ENCODE results near the gene LRP10. TPM values are rescaled to one million over a fixed set of nuclear protein-coding genes. Genes with fewer than 3 reads are reported as not detected.
"Not testable (repeated sequence)": the region's sequence is repeated elsewhere in the genome, so short reads cannot be mapped to it uniquely, and the experiment has no call there.

LRP10 gene
- total RNA-seq, 1 donor from 2014 or later = 0.92 TPM

GRCh38 chr14:22824711-22825359, 46.7 kb upstream of the LRP10 start:
- H3K9ac ChIP-seq = no peak overlapping the region

DNA sequence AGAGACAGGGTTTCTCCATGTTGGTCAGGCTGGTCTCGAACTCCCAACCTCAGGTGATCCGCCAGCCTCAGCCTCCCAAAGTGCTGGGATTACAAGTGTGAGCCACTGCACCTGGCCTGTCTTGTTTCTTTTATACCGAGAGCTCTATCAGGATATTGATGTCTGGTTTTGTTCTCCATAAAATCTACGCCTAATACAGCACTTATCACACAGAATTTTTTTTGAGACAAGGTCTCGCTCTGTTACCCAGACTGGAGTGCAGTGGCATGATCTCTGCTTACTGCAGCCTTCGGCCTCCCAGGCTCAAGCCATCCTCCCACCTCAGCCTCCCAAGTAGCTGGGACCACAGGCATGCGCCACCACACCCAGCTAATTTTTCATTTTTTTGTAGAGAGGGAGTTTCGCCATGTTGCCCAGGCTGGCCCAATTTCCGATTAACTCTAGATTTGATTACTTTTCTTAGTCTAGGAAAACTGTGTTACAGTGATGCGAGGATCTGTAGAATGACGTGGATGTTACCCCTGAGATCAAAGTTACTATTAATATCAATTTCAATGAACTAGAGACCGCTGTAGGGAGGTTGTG, 42.4 kb upstream of the LRP10 start:
- not testable (repeated sequence) for H3K36me3 ChIP-seq; H3K27ac ChIP-seq; H4K20me1 ChIP-seq (ENCODE audit: low read depth); H3K27me3 ChIP-seq; H3K4me1 ChIP-seq; H3K9ac ChIP-seq; H3K9me3 ChIP-seq (ENCODE audit: low read depth); DNase-seq (ENCODE audit: low spot score); H3K9me3 Mint-ChIP-seq; H3F3A ChIP-seq (ENCODE audit: low read depth); H3K27me3 Mint-ChIP-seq (ENCODE audit: insufficient read depth, low read depth)
- peak overlapping the region; percentile 97 for H3K27ac Mint-ChIP-seq
- peak overlapping the region; percentile 86 for H3K4me2 ChIP-seq
- H3K4me3 Mint-ChIP-seq = peak overlapping the region; percentile 91
- peaks cover 26% of the 10 kb centered on the region for H3K4me1 Mint-ChIP-seq
- H3K4me3 ChIP-seq = peak overlapping the region; percentile 87
- H3K36me3 Mint-ChIP-seq = peaks cover 11% of the 10 kb centered on the region
- peak overlapping the region; percentile 95 for H2AFZ ChIP-seq (replicated peaks)
- H3K79me2 ChIP-seq (ENCODE audit: low read depth) = peaks cover 20% of the 10 kb centered on the region

More at GRCh38 chr14:22824711-22825359, 46.7 kb upstream of the LRP10 start:
- Histone ChIP-seq H3K4me2 (no peak overlapping the region), H3K9me3 (ENCODE audit: low read depth) (no peaks in the 10 kb centered on the region), H3K4me1 (peaks cover 6% of the 10 kb centered on the region), H3K27me3 (peaks cover 45% of the 10 kb centered on the region), H3F3A (ENCODE audit: low read depth) (peaks cover 30% of the 10 kb centered on the region), H2AFZ (replicated peaks) (peak overlapping the region; percentile 69), H3K27ac (no peak overlapping the region), H3K79me2 (ENCODE audit: low read depth) (peaks cover 1% of the 10 kb centered on the region), H3K4me3 (no peak overlapping the region), H4K20me1 (ENCODE audit: low read depth) (no peaks in the 10 kb centered on the region), H3K36me3 (no peaks in the 10 kb centered on the region)
- no peaks in the 10 kb centered on the region for H3K36me3 Mint-ChIP-seq
- DNase-seq (ENCODE audit: low spot score) = no peak
- H3K4me1 Mint-ChIP-seq = peaks cover 40% of the 10 kb centered on the region
- H3K4me3 Mint-ChIP-seq = peak overlapping the region; percentile 9
- TF ChIP-seq EZH2phosphoT487 (IDR thresholded peaks at IDR 0.05) (no peak), EZH2 (IDR thresholded peaks at IDR 0.05) (no peak)
- TF ChIP-seq, protein P1, sequence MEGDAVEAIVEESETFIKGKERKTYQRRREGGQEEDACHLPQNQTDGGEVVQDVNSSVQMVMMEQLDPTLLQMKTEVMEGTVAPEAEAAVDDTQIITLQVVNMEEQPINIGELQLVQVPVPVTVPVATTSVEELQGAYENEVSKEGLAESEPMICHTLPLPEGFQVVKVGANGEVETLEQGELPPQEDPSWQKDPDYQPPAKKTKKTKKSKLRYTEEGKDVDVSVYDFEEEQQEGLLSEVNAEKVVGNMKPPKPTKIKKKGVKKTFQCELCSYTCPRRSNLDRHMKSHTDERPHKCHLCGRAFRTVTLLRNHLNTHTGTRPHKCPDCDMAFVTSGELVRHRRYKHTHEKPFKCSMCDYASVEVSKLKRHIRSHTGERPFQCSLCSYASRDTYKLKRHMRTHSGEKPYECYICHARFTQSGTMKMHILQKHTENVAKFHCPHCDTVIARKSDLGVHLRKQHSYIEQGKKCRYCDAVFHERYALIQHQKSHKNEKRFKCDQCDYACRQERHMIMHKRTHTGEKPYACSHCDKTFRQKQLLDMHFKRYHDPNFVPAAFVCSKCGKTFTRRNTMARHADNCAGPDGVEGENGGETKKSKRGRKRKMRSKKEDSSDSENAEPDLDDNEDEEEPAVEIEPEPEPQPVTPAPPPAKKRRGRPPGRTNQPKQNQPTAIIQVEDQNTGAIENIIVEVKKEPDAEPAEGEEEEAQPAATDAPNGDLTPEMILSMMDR (IDR thresholded peaks at IDR 0.05) = no peak
- no peaks in the 10 kb centered on the region for H3K9me3 Mint-ChIP-seq
- no peak overlapping the region for H3K27ac Mint-ChIP-seq
- peaks cover 15% of the 10 kb centered on the region for H3K27me3 Mint-ChIP-seq (ENCODE audit: insufficient read depth, low read depth)

DNA sequence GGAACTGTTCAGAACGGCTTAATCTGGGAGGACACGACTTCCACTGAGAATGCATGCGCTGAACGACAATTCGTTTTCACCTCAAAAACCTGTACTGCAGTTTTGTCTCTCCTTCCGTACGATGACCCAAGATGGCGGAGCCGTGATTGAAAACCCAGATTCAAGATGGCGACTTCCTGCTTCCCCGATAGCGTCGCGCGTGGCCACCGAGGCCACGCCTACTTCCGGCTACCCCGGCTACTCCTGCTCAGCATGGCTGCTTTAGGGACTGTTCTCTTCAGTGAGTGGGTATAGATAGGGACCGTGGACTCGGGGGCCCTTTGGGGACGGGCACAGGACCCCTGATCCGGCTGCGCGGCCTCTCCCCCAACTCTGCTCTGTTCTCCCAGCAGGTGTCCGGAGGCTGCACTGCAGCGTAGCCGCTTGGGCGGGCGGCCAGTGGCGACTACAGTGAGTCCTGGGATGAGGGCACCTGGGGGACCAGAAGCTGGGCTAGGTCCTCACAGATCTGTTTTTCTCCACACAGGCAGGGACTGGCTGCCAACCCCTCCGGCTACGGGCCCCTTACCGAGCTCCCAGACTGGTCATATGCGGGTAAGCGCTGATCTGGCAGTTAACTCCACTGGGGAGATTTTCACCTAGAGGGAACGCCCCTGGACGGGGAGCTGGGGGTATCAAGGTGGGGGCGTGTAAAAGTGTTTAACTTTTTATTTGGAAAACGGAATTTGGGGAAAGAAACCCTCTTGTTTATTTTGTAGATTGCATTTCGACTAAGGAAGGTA, 41.7 kb upstream of the LRP10 start, which contains the start of gene MRPL52:
Gene MRPL52, plus strand, starts transcription at position 227 of the 782 bp plus-strand sequence. Its CDS starts 26 bp downstream, at position 253.
- Mint-ChIP-seq H3K4me1 (peaks cover 20% of the 10 kb centered on the region), H3K4me3 (peak within 1 kb of the TSS; percentile 91), H3K36me3 (peaks cover 14% of the 10 kb centered on the region), H3K9me3 (no peaks in the 10 kb centered on the region), H3K27ac (peak within 1 kb of the TSS; percentile 97), H3K27me3 (ENCODE audit: insufficient read depth, low read depth) (peaks cover 5% of the 10 kb centered on the region)
- peaks cover 5% of the 10 kb centered on the region for H3K36me3 ChIP-seq
- peak; percentile 87 for DNase-seq (ENCODE audit: low spot score)
- peaks cover 7% of the 10 kb centered on the region for H3K4me1 ChIP-seq
- peaks cover 20% of the 10 kb centered on the region for H3K79me2 ChIP-seq (ENCODE audit: low read depth)
- H4K20me1 ChIP-seq (ENCODE audit: low read depth) = no peaks in the 10 kb centered on the region
- H3K9me3 ChIP-seq (ENCODE audit: low read depth) = no peaks in the 10 kb centered on the region
- H2AFZ ChIP-seq (replicated peaks) = peak within 1 kb of the TSS; percentile 95
- H3K27me3 ChIP-seq = no peaks in the 10 kb centered on the region
- H3K4me3 ChIP-seq = peak within 1 kb of the TSS; percentile 87
- peak within 1 kb of the TSS; percentile 86 for H3K4me2 ChIP-seq
- H3K9ac ChIP-seq = peak within 1 kb of the TSS; percentile 54
- H3K27ac ChIP-seq = no peak within 1 kb of the TSS
- TF ChIP-seq EZH2 (IDR thresholded peaks at IDR 0.05) (no peak), EZH2phosphoT487 (IDR thresholded peaks at IDR 0.05) (no peak)
- TF ChIP-seq, protein P1 (IDR thresholded peaks at IDR 0.05) = no peak
- peaks cover 11% of the 10 kb centered on the region for H3F3A ChIP-seq (ENCODE audit: low read depth)

Measured in neural progenitor cell (in vitro differentiated cells).